GM12878 (cell line): Measurements from ENCODE around the gene PTX4. TPM values are rescaled to one million over a fixed set of nuclear protein-coding genes. Genes with fewer than 3 reads are reported as not detected.

Experiments
- ATAC-seq: fragments of 200-7000 bp; cut with Tn5 transposase; 3 replicates; pipeline ENCODE4 v1.9.1; 2020; ENCODE audit warnings: mild to moderate bottlenecking, moderate library complexity
- BruUV-seq: library from RNA; stranded (reverse); fragments of 400-500 nt; replicated peaks from 2 replicates; lab custom pipeline; 2021; lab: Mats Ljungman, UMichigan
- CTCF ChIA-PET: fragments of 300-600 bp; sonication (Branson Sonifier 250); formaldehyde crosslinking; extraction: SDS; loops from one replicate; lab custom pipeline; 2021; ENCODE audit warnings: inconsistent platforms; lab: Yijun Ruan, JAX
- POLR2A ChIA-PET: fragments of 350-600 bp; formaldehyde crosslinking; extraction: SDS; loops from one replicate; lab custom pipeline; 2021; ENCODE audit warnings: inconsistent platforms; lab: Charles Lee
- RAD21 ChIA-PET: fragments of 300-600 bp; sonication (Branson Sonifier 250); formaldehyde crosslinking; loops from one replicate; lab custom pipeline; 2023; ENCODE audit warnings: antibody characterized with exemption; ENCODE audit not compliant: unreplicated experiment; lab: Charles Lee
- SMC1A ChIA-PET: fragments of 300-600 bp; sonication (Branson Sonifier 250); formaldehyde crosslinking; loops from one replicate; lab custom pipeline; 2023; ENCODE audit not compliant: unreplicated experiment, uncharacterized antibody; lab: Charles Lee
- DNase-seq: peaks from one replicate; pipeline ENCODE4 v3.0.0-alpha.2; 2011; ENCODE audit warnings: low read depth, low spot score
- FAIRE-seq: peaks from 3 replicates; lab custom pipeline; 2011; peaks lifted over from hg19 to GRCh38; lab: Jason Lieb, UNC
- H2AFZ ChIP-seq: 2 replicates; pipeline ENCODE4 v1.6.0; 2011; ENCODE audit warnings: low read depth, low read length, control low read depth; ENCODE audit not compliant: control insufficient read depth
- H3K27ac ChIP-seq: 2 replicates; pipeline ENCODE4 v1.5.1; 2011; ENCODE audit warnings: control low read depth; ENCODE audit not compliant: control insufficient read depth, insufficient read depth
- H3K27me3 ChIP-seq, 2 experiments: replicated peaks in 1 of 2; 2 replicates each; pipeline versions ENCODE4 v1.6.0 to v1.6.1; 2011; ENCODE audit warnings: low read length in 1 of 2; ENCODE audit not compliant: control insufficient read depth in 2 of 2, insufficient read depth in 2 of 2
- H3K36me3 ChIP-seq, 2 experiments: 2 replicates each; pipeline ENCODE4 v1.5.1; 2011; ENCODE audit warnings: low read length in 1 of 2; ENCODE audit not compliant: control insufficient read depth in 2 of 2, insufficient read depth in 2 of 2
- H3K4me1 ChIP-seq: 2 replicates; pipeline ENCODE4 v1.6.1; 2011; ENCODE audit warnings: mild to moderate bottlenecking, low read length, moderate library complexity, mixed read lengths; ENCODE audit not compliant: control insufficient read depth, insufficient read depth
- H3K4me2 ChIP-seq: 2 replicates; pipeline ENCODE4 v1.6.0; 2011; ENCODE audit warnings: control low read depth; ENCODE audit not compliant: control insufficient read depth, insufficient read depth
- H3K4me3 ChIP-seq: fragments of 200-600 bp; sonication (generic); 2 replicates; pipeline ENCODE4 v1.5.1; 2016
- H3K79me2 ChIP-seq: 2 replicates; pipeline ENCODE4 v1.6.0; 2011; ENCODE audit warnings: low read length; ENCODE audit not compliant: control insufficient read depth, insufficient read depth
- H3K9ac ChIP-seq: 2 replicates; pipeline ENCODE4 v1.8.0; 2011; ENCODE audit warnings: low read length, control low read depth, mixed read lengths; ENCODE audit not compliant: control insufficient read depth, insufficient read depth
- H3K9me3 ChIP-seq: replicated peaks from 3 replicates; pipeline ENCODE4 v1.5.1; 2011; ENCODE audit warnings: mild to moderate bottlenecking, low read length; ENCODE audit not compliant: control insufficient read depth, insufficient read depth
- H4K20me1 ChIP-seq: 2 replicates; pipeline ENCODE4 v1.6.0; 2011; ENCODE audit not compliant: control insufficient read depth, insufficient read depth
- CEBPB ChIP-seq, 2 experiments: fragments of 150-350 bp in 1 of 2; IDR thresholded peaks; 2 replicates each; pipeline ENCODE4 v1.6.1; 2012 to 2014; ENCODE audit warnings: low read depth in 2 of 2, low read length in 2 of 2, borderline replicate concordance in 1 of 2, inconsistent platforms in 1 of 2
- EP300 ChIP-seq, 2 experiments: fragments of 150-350 bp in 1 of 2; IDR thresholded peaks; 2 replicates each; pipeline ENCODE4 v1.6.1; 2011 to 2012; ENCODE audit warnings: low read depth in 2 of 2, low read length in 2 of 2, borderline replicate concordance in 1 of 2, improper control_type of control experiment in 1 of 2, inconsistent platforms in 1 of 2; ENCODE audit not compliant: control insufficient read depth in 1 of 2
- EZH2 ChIP-seq: IDR thresholded peaks from 2 replicates; pipeline ENCODE4 v1.6.1; 2012; ENCODE audit warnings: low read depth, mild to moderate bottlenecking, control low read depth, inconsistent platforms, low read length, borderline replicate concordance; ENCODE audit not compliant: control insufficient read depth
- IRF5 ChIP-seq: fragments of 450-650 bp; IDR thresholded peaks from 2 replicates; pipeline ENCODE4 v1.6.1; 2017; ENCODE audit warnings: borderline replicate concordance
- NKRF ChIP-seq: fragments of 450-650 bp; conservative IDR thresholded peaks from 2 replicates; pipeline ENCODE4 v1.6.1; 2017; ENCODE audit warnings: mild to moderate bottlenecking, moderate library complexity
- RFX5 ChIP-seq: IDR thresholded peaks from 2 replicates; pipeline ENCODE4 v1.6.1; 2011; ENCODE audit warnings: low read depth, low read length, improper control_type of control experiment
- SKIL ChIP-seq: fragments of 450-650 bp; IDR thresholded peaks from 2 replicates; pipeline ENCODE4 v1.6.1; 2017; ENCODE audit warnings: mild to moderate bottlenecking, low read depth, inconsistent platforms; ENCODE audit not compliant: poor library complexity, severe bottlenecking
- STAT3 ChIP-seq: IDR thresholded peaks from 2 replicates; pipeline ENCODE4 v1.6.1; 2011; ENCODE audit warnings: low read depth, low read length, improper control_type of control experiment
- USF1 ChIP-seq: IDR thresholded peaks from 2 replicates; pipeline ENCODE4 v1.6.1; 2011; ENCODE audit warnings: borderline replicate concordance, low read depth, mild to moderate bottlenecking, moderate library complexity, mixed read lengths, low read length; ENCODE audit not compliant: insufficient read depth; ENCODE audit errors: extremely low read length
- WGBS: methylation state at CpG from one replicate; pipeline ENCODE4 v1.1.6; 2016; ENCODE audit warnings: low lambda C conversion rate; ENCODE audit not compliant: insufficient replicate concordance, insufficient coverage; ENCODE audit errors: missing lambda C conversion rate; 5-methylcytosine and 5-hydroxymethylcytosine counted together
- in situ Hi-C: fragments of 300-500 bp; cut with MboI; formaldehyde crosslinking; loops from 9 replicates; pipeline ENCODE4 v1.14.3; 2018; ENCODE audit warnings: mixed read lengths
- intact Hi-C: fragments of 100-400 bp; cut with micrococcal nuclease; formaldehyde crosslinking; loops from one replicate; pipeline ENCODE4 v1.14.2; 2022; ENCODE audit not compliant: unreplicated experiment
- polyA plus RNA-seq, 11 experiments: library from polyadenylated mRNA; depleted of rRNA in 4 of 11; unstranded in 6 of 11; stranded (reverse) in 5 of 11; fragments of >200 nt; fragmentation: Nextera tagmentation in 4 of 11; fragmentation: Illumina TruSeq in 1 of 11; extraction: Ambion mirVana in 4 of 11; extraction: Trizol in 1 of 11; gene quantifications; 1 replicate in 1 of 11; 2 replicates in 10 of 11; pipeline versions ENCODE4 v1.2.1 to v1.2.3, GENCODE V29; 2011 to 2016; ENCODE audit warnings: inconsistent platforms in 2 of 11, missing spikeins in 2 of 11, low read depth in 1 of 11
- total RNA-seq, 4 experiments: library from RNA; depleted of rRNA in 3 of 4; stranded (reverse); fragments of >200 nt in 3 of 4; fragmentation: Illumina TruSeq in 1 of 4; extraction: Trizol in 1 of 4; gene quantifications; 2 replicates each; pipeline versions ENCODE4 v1.2.1 to v1.2.3, GENCODE V29; 2013 to 2021

Gene PTX4
- total and polyA plus RNA-seq, 10 of the 15 experiments (the other 5 are each of a cell fraction or from before 2014, with no cell fraction given) = not detected

GRCh38 chr16:1454561-1454960, 34.2 kb downstream of the PTX4 start:
- Histone ChIP-seq H3K9ac (no peak overlapping the region), H3K9me3 (no peaks in the 10 kb centered on the region), H3K36me3 (peaks cover 0 to 1% of the 10 kb centered on the region in 2 experiments; a peak in 3 of 4 replicates), H3K4me2 (no peak overlapping the region), H2AFZ (no peak overlapping the region), H3K27me3 (no peaks in the 10 kb centered on the region)
- ChIA-PET RAD21 (no interaction called here), SMC1A (no interaction called here), POLR2A (no interaction called here)
- in situ Hi-C loops = no loop called here
- BruUV-seq = no TSS peak
- TF ChIP-seq CEBPB (IDR thresholded peaks at IDR 0.05; ENCODE audit: borderline replicate concordance in 1 of 2, low read depth in 2 of 2, low read length in 2 of 2) (no peak), RFX5 (no peak), EP300 (IDR thresholded peaks at IDR 0.05; ENCODE audit: borderline replicate concordance in 1 of 2, control insufficient read depth in 1 of 2, low read depth in 2 of 2, low read length in 2 of 2) (no peak), NKRF (no peak), IRF5 (no peak), EZH2 (no peak), STAT3 (no peak), USF1 (no peak), SKIL (no peak)
- TF ChIP-seq, all 136 proteins: peak for 0
- 88% methylated on average over 17 of the region's 17 CpGs for WGBS
- intact Hi-C loops = no loop called here
- CTCF ChIA-PET = no interaction called here
- ATAC-seq (no peak), DNase-seq (no peak), FAIRE-seq (no peak)
- no peak overlapping the region for H3K4me3 ChIP-seq
- H4K20me1 ChIP-seq = no peaks in the 10 kb centered on the region
- H3K4me1 ChIP-seq = peaks cover 10% of the 10 kb centered on the region
- H3K79me2 ChIP-seq = no peaks in the 10 kb centered on the region
- H3K27ac ChIP-seq = no peak overlapping the region
